ENCODE data around the gene PIRT. TPM values are rescaled to one million over a fixed set of nuclear protein-coding genes. Genes with fewer than 3 reads are reported as not detected.
"Not testable (repeated sequence)": the region's sequence is repeated elsewhere in the genome, so short reads cannot be mapped to it uniquely, and the experiment has no call there.

PIRT gene
- not detected in 2 replicates for total RNA-seq

DNA sequence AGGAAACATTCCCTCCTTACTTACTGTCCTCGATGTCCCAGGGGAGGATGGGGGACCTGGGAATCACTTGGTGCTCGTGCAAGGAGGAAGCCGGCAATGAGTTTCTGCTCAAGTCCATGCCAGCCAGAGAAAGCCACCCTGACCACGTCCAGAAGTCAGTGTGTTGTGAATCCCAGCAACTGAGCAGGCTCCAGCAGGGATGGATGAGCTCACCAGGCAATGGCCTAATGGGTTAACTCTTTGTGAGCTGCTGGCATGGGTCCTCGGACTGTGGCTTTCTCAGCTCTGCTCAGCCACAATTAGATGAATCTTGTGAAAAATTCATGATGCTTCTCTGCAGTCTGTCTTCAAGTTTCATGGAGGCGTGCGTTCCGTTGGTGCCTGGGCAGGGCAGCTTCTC, at the start of gene PIRT:
PIRT (minus strand) TSS at position 167 of the 400 bp plus-strand sequence. CDS start 12,442 bp downstream, outside the sequence.
- intact Hi-C loops (cut with micrococcal nuclease), result no loop called here

DNA sequence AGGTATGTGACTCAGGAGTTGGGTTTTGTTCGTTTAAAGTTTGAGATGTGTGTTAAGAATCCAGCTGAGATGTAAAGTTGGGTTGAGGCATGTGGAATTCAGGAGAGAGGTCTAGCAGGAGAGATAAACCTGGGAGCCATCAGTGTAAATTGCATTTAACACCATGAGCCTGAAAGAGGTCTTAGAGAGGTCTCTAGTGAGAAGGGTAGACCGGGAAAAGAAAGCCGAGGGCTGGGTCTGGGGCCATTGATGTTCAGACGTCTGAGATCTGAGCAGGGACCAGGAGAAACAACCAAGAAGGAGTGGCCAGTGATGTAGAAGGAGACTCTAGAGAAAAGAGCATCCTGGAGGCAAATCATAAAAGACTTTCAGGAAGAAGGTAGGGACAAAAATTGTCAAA, 44.1 kb upstream of the PIRT start:
- intact Hi-C loops (cut with micrococcal nuclease), result no loop called here

DNA sequence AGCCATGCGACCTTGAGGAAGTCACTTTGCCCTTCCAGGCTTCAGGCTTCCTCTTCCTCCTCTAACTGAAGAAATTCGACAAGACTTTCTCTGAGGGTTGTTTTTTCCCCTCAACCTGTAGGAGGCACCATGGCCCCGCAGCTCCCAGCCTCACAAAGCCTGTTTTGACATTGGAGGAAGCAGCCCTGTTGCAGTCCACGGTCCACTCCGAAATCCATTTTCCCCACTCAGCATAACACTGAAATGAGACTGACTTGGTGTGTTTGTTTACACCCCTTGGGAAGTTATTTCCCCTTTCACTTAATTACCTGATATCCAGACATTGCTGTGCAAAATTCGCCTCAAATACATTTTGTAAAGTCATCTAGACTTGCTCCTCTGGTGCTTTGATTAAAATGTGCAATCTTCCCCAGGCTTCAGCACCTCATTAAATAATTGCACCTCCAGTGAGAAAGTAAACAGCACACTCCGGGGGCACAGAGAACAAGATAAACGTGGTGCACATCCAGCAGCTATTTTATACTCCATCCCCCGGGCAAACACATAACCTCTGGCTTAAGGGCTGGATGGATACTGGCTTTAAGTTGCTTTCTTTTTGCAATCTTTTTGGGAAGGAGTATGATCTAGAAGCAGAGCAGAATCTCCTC, 41.4 kb upstream of the PIRT start:
- intact Hi-C loops (cut with micrococcal nuclease), result loop anchor here (5.0 kb wide), 1 partner anchor 763 kb away; no protein-coding TSS in a partner anchor

DNA sequence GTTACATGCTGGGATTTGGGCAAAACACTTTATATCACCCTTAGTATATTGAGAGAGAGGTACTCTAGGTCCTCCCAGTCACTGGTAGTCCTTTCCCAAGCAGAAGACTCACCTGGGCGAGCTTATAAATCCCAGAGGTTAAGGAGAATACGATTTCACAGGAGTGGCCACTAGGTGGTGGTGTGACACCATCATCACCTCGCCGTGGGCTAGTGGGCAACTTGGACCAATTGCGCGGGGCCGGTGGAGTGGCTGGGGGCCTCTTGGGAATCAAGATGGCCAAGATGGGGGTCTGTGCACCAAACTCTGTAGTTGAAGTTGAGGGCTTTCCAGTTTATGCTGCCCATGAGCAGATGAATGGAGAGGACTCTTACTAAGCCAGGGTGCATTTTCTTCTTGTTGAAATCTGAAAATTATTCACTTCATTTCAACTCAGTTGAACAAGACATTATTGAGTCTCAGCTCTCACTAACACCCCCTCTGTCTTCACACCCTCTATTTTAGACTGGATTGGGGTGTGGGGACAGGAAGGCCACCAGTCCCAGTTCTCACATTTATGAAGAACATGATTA, 38.2 kb upstream of the PIRT start:
- intact Hi-C loops (cut with micrococcal nuclease), result loop anchor here (5.0 kb wide), 1 partner anchor 766 kb away; no protein-coding TSS in a partner anchor

DNA sequence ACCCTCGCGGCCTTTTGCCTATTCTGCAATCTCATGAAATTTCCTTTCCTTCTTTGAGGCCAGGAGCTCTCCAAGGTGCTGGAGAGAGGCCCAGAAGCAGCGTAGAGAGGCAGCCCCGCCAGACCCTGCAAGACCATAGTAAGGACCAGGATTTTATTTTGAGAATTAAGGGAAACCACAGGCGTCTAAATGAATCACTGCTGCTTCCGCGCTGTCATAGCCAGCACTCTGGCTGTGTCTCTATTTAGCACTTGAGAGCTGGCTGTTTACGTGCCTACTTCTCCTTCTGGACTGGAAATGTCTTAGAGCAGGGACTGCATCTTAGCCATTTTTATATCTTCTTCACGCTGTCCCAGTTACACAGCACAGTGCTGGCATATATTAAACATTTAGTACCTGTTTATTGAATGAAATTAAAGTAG, 37.6 kb upstream of the PIRT start:
- intact Hi-C loops (cut with micrococcal nuclease), result loop anchor here (5.0 kb wide), 1 partner anchor 767 kb away; no protein-coding TSS in a partner anchor

DNA sequence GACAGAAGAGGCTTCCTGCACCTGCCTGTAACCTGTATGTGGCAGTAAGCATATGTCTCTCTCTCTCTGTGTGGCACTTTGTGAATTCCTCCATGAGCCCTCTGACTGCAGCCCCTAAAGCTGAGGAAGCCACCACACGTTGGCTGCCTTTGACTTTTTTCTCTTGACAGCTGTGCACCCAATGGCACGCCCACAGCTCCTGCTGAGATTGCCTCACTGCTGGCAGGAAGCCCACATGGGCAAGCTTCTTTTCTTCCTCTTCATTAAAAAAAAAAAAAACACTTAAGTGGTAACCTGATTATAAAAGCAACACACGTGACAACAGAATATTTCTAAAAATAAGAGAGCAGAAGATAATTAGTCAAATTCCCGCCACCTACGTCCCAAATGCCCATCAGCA, 34.0 kb upstream of the PIRT start:
- intact Hi-C loops (cut with micrococcal nuclease), result no loop called here

DNA sequence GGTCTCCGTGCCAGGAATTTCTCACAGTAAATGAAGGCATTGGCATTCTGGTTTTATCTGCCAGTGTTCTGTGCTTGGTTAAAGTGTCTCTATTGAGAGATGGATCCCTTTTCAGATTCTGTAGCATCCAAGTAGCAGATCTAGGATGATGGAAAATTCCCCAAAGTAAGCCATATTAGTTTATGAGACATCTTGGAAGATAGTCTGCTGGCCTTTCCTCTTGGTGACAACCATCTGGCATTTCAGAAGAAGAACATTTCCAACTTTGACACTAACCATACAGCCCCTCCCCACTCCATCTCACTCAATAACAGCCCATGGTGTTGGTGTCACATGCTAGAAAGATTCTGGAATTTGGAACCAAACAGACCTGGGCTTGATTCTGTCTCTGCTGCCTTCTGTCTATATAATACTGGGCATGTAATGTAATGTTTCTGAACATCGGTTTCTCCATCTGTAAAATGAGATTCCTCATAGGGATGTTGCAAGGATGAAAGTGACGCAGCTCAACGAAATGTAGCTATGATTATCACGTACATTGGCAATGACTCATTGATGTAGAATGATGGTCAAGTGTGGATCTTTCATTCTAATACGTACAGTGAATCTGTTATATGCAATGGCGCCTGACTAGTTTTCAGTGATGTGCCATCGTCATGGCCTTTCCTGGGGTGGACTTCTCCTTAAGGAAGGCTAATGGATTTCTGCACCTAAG, 32.6 kb upstream of the PIRT start:
- intact Hi-C loops (cut with micrococcal nuclease), result no loop called here

DNA sequence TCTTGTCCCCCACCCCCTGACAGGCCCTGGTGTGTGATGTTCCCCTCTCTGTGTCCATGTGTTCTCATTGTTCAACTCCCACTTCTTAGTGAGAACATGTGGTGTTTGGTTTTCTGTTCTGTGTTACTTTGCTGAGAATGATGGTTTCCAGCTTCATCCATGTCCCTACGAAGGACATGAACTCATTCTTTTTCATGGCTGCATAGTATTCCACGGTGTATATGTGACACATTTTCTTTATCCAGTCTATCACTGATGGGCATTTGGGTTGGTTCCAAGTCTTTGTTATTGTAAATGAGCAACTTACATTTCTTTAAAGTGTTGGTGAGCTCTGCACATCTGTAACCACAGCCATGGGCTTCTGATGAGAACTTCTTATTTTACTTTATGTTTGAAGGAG, 30.9 kb upstream of the PIRT start:
- intact Hi-C loops (cut with micrococcal nuclease), result not testable (repeated sequence)

DNA sequence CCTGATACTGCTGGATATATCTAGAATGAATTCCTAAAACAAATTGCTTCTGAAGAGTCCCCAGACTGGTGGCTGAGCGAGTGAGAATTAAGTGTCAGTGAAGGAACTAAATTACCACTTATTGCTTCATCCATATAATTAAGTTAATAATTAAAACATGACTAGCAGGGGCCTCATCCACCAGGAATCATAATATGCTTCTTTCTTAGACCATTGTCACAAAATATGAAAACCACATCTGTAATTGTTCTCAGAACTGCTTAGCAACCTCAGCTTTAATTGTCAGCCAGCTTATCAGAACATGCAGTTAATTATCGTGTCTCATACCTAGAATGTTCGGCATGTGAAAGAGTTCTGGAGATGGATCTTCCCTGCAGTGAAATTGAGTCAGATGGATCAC, 21.2 kb upstream of the PIRT start:
- intact Hi-C loops (cut with micrococcal nuclease), result no loop called here

DNA sequence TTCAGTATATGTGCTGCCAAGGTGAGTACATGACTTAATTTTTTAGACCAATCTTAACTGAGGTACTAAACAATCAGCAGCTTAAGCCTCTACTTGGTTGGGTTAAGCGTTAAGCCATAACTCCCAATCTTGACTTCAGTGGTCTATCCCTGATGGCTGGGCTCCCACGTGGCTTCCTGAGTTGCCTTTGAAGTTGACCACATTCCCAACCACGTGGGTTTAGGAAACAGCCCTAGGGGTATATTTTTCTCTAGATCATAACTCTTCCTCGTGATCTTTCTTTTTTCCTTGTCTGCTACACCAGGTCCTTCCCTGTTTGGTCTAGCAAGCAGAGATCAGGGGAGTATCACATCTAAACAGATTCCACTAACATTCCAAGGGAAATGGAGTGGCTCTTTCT, 20.1 kb upstream of the PIRT start:
- intact Hi-C loops (cut with micrococcal nuclease), result no loop called here

DNA sequence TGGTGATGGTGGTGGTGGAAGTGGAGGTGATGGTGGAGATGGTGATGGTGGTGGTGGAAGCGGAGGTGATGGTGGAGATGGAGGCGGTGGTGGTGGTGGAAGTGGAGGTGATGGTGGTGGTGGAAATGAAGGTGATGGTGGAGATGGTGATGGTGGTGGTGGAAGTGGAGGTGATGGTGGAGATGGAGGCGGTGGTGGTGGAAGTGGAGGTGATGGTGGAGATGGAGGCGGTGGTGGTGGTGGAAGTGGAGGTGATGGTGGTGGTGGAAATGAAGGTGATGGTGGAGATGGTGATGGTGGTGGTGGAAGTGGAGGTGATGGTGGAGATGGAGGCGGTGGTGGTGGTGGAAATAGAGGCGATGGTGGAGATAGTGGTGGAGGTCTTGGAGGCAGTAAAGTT, 8.7 kb upstream of the PIRT start:
- intact Hi-C loops (cut with micrococcal nuclease), result loop anchor here (5.0 kb wide), 1 partner anchor 74 kb away; no protein-coding TSS in a partner anchor

DNA sequence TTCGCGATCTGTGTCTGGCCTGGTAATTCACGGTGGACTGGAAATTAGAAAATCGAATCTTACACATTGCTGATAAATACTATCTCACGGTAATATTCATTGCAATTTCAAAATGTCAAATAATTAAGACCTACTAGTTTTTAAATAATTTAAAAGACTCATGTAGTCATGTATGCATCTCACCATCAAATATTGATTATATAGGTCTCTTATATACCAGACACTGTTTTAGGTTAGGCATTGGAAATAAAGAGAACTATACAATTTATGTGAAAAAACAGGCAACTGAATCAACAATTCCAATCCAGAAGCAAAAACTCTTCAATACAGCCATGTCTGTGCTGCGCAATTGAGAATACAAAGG, 7.5 kb upstream of the PIRT start:
- intact Hi-C loops (cut with micrococcal nuclease), result loop anchor here (1.0 to 5.0 kb wide), 4 partner anchors 73 to 214 kb away; no protein-coding TSS in a partner anchor

DNA sequence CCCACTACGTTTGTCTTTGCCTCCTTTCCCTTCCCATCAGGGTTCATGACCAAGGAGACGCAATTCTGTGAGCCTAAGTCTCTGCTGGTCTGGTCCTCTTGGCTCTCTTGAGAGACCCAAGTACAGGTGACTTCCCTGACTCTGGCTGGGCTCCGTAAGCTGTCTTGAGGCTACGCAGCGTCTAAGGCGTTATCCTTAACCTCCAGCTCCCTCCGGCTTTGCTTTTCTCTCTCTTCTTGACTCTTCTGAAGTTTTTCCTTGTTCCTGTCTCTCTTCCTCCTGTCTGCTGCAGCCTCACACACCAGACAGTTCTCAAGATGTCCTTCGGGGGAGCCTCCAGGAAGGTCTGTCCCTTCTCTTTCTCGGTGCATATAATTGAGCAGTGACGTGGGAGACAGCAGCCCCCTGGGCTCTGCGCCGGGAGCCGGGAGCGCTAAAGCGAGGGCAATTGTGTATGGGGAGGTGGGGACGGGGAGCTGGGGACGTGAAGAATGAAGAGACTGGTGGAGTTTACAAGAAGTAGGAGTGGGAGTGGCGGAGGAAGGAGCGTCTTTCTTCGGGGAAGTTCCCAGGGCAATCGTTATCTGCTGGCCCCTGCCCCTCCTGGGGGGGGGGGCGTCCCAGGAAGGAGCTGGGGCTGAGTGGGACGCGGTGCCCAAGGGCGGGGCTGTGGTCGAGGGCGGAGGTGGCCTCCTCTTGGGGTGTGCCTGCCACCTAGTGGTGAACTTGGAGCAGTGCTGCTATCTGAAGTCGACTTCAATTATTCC, 6.9 kb upstream of the PIRT start:
- intact Hi-C loops (cut with micrococcal nuclease), result loop anchor here (1.0 to 5.0 kb wide), 4 partner anchors 73 to 214 kb away; no protein-coding TSS in a partner anchor

DNA sequence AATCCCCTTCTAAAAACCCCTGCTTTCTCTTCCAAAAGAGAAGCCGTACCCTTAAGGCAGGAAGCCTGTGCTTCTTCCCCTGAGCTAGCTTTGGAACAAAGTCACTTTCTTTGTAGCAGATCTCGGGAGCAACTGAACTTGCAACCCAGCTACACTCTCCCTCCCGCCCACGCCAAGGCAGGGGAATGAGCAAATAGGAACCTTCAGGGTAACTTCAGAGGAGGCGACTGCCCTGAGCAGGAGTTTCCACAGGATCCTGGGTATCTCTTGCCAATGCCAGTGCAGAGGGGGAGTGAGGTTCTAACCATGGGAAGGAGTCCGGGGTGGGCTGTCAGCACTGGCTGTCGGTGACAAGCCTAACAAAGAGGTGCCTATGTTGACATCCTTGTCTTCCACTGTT, 5.9 kb upstream of the PIRT start:
- intact Hi-C loops (cut with micrococcal nuclease), result loop anchor here (2.0 kb wide), 1 partner anchor 107 kb away; no protein-coding TSS in a partner anchor

DNA sequence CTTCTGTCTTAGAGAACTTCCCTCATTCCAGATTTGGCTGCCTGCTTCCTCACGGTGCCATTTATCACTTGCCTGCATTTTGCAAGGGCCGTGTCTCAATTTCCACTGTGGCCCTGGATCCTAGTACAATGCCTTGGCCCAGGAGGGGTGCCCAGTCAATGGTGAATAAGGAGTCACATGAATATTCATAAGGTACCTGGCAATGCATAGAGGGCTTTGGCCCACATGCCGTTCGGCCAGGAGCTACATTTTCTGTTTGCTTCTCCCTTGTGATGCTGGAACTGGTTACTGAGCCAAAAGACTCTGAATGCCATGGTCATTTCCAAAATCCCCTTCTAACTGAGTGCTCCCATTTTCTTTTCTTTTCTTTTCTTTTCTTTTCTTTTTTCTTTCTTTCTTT, 4.8 kb upstream of the PIRT start:
- intact Hi-C loops (cut with micrococcal nuclease), result no loop called here

DNA sequence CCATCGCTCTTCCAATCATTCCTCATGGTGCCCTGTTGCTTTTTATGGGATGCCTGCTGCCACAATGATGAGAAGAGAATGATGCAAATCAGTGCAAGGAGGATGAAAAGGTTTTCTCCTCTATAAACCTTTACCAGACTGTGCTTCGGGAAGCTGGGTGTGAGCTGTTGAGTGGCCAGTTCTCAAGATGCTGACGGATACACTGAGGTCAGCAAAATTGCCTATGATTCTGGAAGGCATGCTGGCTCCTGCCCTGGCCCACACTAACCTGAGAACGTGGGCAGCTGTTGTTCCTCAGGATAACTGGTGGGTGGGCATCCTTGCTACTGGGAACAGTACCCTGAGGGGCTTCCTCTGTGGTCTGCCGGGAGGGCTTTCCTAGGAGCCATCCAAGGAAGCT, 795 bp upstream of the PIRT start:
- intact Hi-C loops (cut with micrococcal nuclease), result no loop called here

DNA sequence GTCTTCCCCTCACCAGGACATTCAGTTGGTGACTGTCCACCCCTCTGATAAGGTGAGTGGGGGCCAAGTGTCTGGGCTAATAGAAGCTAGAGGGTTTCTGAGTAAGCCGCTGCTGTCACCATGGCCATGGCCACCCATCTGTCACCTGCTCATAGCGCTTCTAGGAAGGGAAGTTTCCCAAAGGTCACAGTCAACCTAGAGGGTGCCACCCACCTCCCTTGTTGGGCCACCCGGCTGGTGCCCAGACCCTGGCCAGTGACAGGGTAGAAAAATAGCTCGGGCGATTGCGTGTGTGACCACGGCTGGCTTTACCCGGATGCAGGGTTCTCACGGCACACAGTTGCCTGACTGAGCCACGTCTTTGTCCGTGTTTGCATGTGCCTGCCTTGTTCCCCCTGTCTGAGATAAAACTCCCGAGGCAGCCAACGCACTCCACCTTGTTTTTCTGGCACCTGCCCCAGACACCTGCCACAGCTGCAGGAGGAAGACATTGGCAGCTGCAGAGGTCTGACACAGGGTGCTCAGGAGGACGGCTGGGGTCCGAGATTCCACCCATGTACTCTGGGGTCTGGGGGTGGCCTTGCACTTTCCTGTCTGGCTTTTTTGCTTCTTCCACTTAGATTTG, 809 bp downstream of the PIRT start:
- intact Hi-C loops (cut with micrococcal nuclease), result no loop called here

DNA sequence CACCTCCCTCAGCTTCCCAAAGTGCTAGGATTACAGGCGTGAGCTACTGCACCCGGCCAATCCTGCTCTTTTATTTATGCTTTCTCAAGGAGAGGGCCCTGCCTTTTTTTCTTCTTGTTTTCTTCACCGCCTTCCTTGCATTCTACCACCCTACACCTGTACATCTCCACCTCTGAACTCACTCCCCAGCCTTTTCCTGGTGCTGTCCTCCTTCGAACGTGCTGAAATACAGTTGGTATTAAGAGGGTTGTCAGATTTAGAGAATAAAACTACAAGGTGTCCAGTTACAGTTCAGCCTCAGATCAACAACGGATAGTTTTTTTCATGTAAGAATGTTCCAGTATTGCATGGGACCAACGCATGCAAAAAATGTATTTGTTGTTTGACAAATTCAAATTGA, 1.7 kb downstream of the PIRT start:
- intact Hi-C loops (cut with micrococcal nuclease), result no loop called here

DNA sequence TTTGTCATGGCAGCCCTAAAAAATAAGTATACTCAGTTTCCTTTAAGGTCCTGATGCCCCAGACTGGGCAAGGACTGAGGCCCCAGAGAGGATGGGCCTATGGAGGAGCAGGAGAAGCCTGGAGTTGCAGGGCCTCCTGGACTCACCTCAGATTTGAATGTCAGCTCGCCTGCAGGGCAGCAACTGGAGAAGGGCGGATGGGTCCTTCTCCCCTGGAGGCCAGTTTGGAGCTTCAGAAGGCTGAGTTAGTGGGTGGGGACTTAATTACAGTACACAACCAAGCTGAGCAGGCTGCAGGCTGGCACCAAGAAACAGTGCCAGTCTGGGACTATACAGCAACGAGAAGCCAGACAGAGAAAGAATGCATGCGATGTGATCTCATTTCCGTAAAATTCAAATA, 6.2 kb downstream of the PIRT start:
- intact Hi-C loops (cut with micrococcal nuclease), result no loop called here

DNA sequence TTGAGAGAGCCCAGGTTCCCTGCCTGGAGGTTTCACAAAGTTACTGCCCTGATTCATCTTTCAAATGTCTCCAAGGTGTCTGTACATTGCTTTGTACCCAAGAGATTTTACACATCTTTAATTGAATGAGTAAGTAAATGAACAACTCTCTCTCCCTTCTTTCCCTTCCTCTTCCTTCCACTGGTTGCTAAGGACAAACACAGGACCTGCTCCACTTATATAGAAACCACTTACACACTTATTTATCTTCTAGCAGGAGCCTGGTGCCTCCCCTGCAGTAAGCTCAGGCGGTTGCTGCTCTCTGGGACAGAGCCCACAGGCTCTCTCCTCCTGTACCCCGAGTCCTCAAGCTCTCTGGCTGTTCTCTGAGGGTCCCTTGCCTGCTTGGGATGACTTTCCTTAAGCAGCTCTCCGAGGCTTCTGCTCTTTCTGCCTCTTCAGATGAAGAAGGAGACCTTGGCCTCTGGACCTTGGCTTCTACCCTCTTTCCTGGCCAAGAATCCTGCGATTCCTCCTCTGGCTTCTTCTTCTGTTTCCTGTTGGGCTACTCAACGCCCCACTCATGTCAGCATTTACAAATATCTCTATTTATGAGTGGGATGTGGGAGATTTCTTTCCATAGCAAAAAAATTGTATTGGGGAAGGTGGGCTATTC, 9.9 kb downstream of the PIRT start:
- intact Hi-C loops (cut with micrococcal nuclease), result no loop called here

DNA sequence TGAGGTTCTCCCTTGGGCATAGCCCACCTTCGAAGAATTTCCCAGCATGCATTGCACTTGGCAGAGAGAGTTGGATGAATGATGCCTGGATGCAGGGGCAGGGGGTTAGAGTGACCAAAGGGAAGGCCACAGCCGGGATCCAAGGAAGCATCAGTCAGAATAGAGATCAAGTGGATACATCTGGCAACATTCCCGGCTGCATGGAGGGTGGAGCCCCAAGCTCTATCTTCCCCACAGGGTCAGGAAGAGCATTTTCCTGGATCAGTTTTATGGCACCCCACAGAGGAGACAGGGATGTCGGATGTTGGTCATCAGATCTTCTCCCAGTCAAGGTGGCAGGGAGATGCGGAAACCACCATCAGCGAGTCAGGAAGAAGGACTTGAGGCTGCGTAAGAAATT, 13.0 kb downstream of the PIRT start:
- intact Hi-C loops (cut with micrococcal nuclease), result no loop called here
